Measurements from ENCODE around the gene FNIP2. TPM values are rescaled to one million over a fixed set of nuclear protein-coding genes. Genes with fewer than 3 reads are reported as not detected.
"Not testable (repeated sequence)": the region's sequence is repeated elsewhere in the genome, so short reads cannot be mapped to it uniquely, and the experiment has no call there.

Gene FNIP2
- polyA plus RNA-seq, 4 donors = 43.0 to 50.1 (median 49.5) TPM

- DNase-seq (ENCODE audit: low read depth in 4 of 4, low spot score in 3 of 4) = no peak
Observed at GRCh38 chr4:158903079-158903456, 134.2 kb downstream of the FNIP2 start.

GRCh38 chr4:158903472-158904043 lies 134.7 kb downstream of the FNIP2 start:
- DNase-seq (ENCODE audit: low read depth in 4 of 4, low spot score in 3 of 4) = no peak

- no peak for DNase-seq (ENCODE audit: low read depth in 4 of 4, low spot score in 3 of 4)
Observed at GRCh38 chr4:158904815-158905214, 136.0 kb downstream of the FNIP2 start.

GRCh38 chr4:158906073-158906472 lies 137.2 kb downstream of the FNIP2 start:
- DNase-seq (ENCODE audit: low read depth in 4 of 4, low spot score in 3 of 4) = no peak

- DNase-seq (ENCODE audit: low read depth in 4 of 4, low spot score in 3 of 4) = no peak
Observed at GRCh38 chr4:158912390-158912789, 143.6 kb downstream of the FNIP2 start.

- DNase-seq (ENCODE audit: low read depth in 4 of 4, low spot score in 3 of 4) = no peak
Observed at GRCh38 chr4:158912806-158913205, 144.0 kb downstream of the FNIP2 start.

GRCh38 chr4:158913766-158914165 lies 144.9 kb downstream of the FNIP2 start:
- no peak for DNase-seq (ENCODE audit: low read depth in 4 of 4, low spot score in 3 of 4)

GRCh38 chr4:158914218-158914617 lies 145.4 kb downstream of the FNIP2 start:
- no peak for DNase-seq (ENCODE audit: low read depth in 4 of 4, low spot score in 3 of 4)

- no peak for DNase-seq (ENCODE audit: low read depth in 4 of 4, low spot score in 3 of 4)
Observed at GRCh38 chr4:158915683-158916241, 146.9 kb downstream of the FNIP2 start.

GRCh38 chr4:158920452-158920996 lies 151.7 kb downstream of the FNIP2 start:
- not testable (repeated sequence) for DNase-seq (ENCODE audit: low read depth in 4 of 4, low spot score in 3 of 4)

- DNase-seq (ENCODE audit: low read depth in 4 of 4, low spot score in 3 of 4) = not testable (repeated sequence)
Observed at GRCh38 chr4:158927774-158928173, 158.9 kb downstream of the FNIP2 start.

- DNase-seq (ENCODE audit: low read depth in 4 of 4, low spot score in 3 of 4) = no peak
Observed at GRCh38 chr4:158929939-158930638, 161.3 kb downstream of the FNIP2 start.

- DNase-seq (ENCODE audit: low read depth in 4 of 4, low spot score in 3 of 4) = no peak
Observed at GRCh38 chr4:158930639-158930972, 161.8 kb downstream of the FNIP2 start.

GRCh38 chr4:158933236-158933635 lies 164.4 kb downstream of the FNIP2 start:
- no peak for DNase-seq (ENCODE audit: low read depth in 4 of 4, low spot score in 3 of 4)

- DNase-seq (ENCODE audit: low read depth in 4 of 4, low spot score in 3 of 4) = no peak
Observed at GRCh38 chr4:158934996-158935669, 166.3 kb downstream of the FNIP2 start.

GRCh38 chr4:158936238-158936637 lies 167.4 kb downstream of the FNIP2 start:
- DNase-seq (ENCODE audit: low read depth in 4 of 4, low spot score in 3 of 4) = no peak

- peak in 2 of 4 donors; percentile 1 to 14 for DNase-seq (ENCODE audit: low read depth in 4 of 4, low spot score in 3 of 4)
Observed at GRCh38 chr4:158938220-158939044, 169.6 kb downstream of the FNIP2 start.

GRCh38 chr4:158940271-158940670 lies 171.4 kb downstream of the FNIP2 start:
- no peak for DNase-seq (ENCODE audit: low read depth in 4 of 4, low spot score in 3 of 4)

- no peak for DNase-seq (ENCODE audit: low read depth in 4 of 4, low spot score in 3 of 4)
Observed at GRCh38 chr4:158941321-158941720, 172.5 kb downstream of the FNIP2 start.

- DNase-seq (ENCODE audit: low read depth in 4 of 4, low spot score in 3 of 4) = no peak
Observed at GRCh38 chr4:158941895-158942294, 173.1 kb downstream of the FNIP2 start.

Measured in right renal pelvis (tissue), 4 donors.